Measurements from ENCODE around the gene CCDC187.

CCDC187 gene

GRCh38 chr9:136251264-136252115 lies 52.4 kb downstream of the CCDC187 start:
- no peak for DNase-seq

- DNase-seq: no peak
Observed at GRCh38 chr9:136250676-136251075, 53.2 kb downstream of the CCDC187 start.

GRCh38 chr9:136249877-136250559 lies 53.9 kb downstream of the CCDC187 start:
- no peak for DNase-seq

- DNase-seq: no peak
Observed at GRCh38 chr9:136248951-136249876, 54.7 kb downstream of the CCDC187 start.

- no peak for DNase-seq
Observed at GRCh38 chr9:136247947-136248637, 55.8 kb downstream of the CCDC187 start.

GRCh38 chr9:136247551-136247916 lies 56.4 kb downstream of the CCDC187 start:
- no peak for DNase-seq

- DNase-seq: no peak
Observed at GRCh38 chr9:136246849-136247550, 56.9 kb downstream of the CCDC187 start.

GRCh38 chr9:136245219-136246150 lies 58.4 kb downstream of the CCDC187 start, which contains the start of gene QSOX2:
QSOX2 (minus strand) TSS chr9:136245812; CDS start chr9:136245803, 9 bp downstream.
- DNase-seq: peak; percentile 81

- DNase-seq: no peak
Observed at GRCh38 chr9:136244969-136245218, 59.0 kb downstream of the CCDC187 start.

GRCh38 chr9:136244122-136244968 lies 59.5 kb downstream of the CCDC187 start:
- no peak for DNase-seq

- no peak for DNase-seq
Observed at GRCh38 chr9:136243631-136244030, 60.3 kb downstream of the CCDC187 start.

- no peak for DNase-seq
Observed at GRCh38 chr9:136242918-136243525, 60.9 kb downstream of the CCDC187 start.

- DNase-seq: no peak
Observed at GRCh38 chr9:136242248-136242647, 61.6 kb downstream of the CCDC187 start.

- DNase-seq: no peak
Observed at GRCh38 chr9:136241542-136241941, 62.4 kb downstream of the CCDC187 start.

GRCh38 chr9:136240941-136241340 lies 63.0 kb downstream of the CCDC187 start:
- DNase-seq: no peak

GRCh38 chr9:136239983-136240330 lies 63.9 kb downstream of the CCDC187 start:
- no peak for DNase-seq

- no peak for DNase-seq
Observed at GRCh38 chr9:136239135-136239982, 64.5 kb downstream of the CCDC187 start.

- no peak for DNase-seq
Observed at GRCh38 chr9:136238342-136238732, 65.6 kb downstream of the CCDC187 start.
